ENCODE data around the gene DIMT1.

Gene DIMT1

GRCh38 chr5:62403411-62404250 lies at the start of gene DIMT1:
DIMT1 (minus strand) TSS chr5:62403905; CDS start chr5:62403772, 133 bp downstream.
- peak; percentile 96 for DNase-seq (ENCODE audit: low read depth)

GRCh38 chr5:62450259-62450658 lies 46.6 kb upstream of the DIMT1 start:
- no peak for DNase-seq (ENCODE audit: low read depth)

GRCh38 chr5:62448528-62448927 lies 44.8 kb upstream of the DIMT1 start:
- DNase-seq (ENCODE audit: low read depth) = no peak

GRCh38 chr5:62432621-62433064 lies 28.9 kb upstream of the DIMT1 start:
- DNase-seq (ENCODE audit: low read depth) = peak; percentile 3

- DNase-seq (ENCODE audit: low read depth) = peak; percentile 0
Observed at GRCh38 chr5:62431735-62432620, 28.3 kb upstream of the DIMT1 start.

- no peak for DNase-seq (ENCODE audit: low read depth)
Observed at GRCh38 chr5:62424763-62425162, 21.1 kb upstream of the DIMT1 start.

- DNase-seq (ENCODE audit: low read depth) = no peak
Observed at GRCh38 chr5:62421414-62421813, 17.7 kb upstream of the DIMT1 start.

- DNase-seq (ENCODE audit: low read depth) = no peak
Observed at GRCh38 chr5:62419609-62420008, 15.9 kb upstream of the DIMT1 start.

- DNase-seq (ENCODE audit: low read depth) = no peak
Observed at GRCh38 chr5:62418462-62419076, 14.9 kb upstream of the DIMT1 start.

- no peak for DNase-seq (ENCODE audit: low read depth)
Observed at GRCh38 chr5:62413711-62414110, 10.0 kb upstream of the DIMT1 start.

- DNase-seq (ENCODE audit: low read depth) = peak; percentile 98
Observed at GRCh38 chr5:62412549-62413329, 9.0 kb upstream of the DIMT1 start, which contains the start of gene IPO11. IPO11 (plus strand) TSS chr5:62412763; CDS start chr5:62437280, 24,517 bp downstream.

- DNase-seq (ENCODE audit: low read depth) = no peak
Observed at GRCh38 chr5:62395210-62395950, 8.3 kb downstream of the DIMT1 start.

GRCh38 chr5:62386824-62387223 lies 16.9 kb downstream of the DIMT1 start:
- no peak for DNase-seq (ENCODE audit: low read depth)

- no peak for DNase-seq (ENCODE audit: low read depth)
Observed at GRCh38 chr5:62385816-62386400, 17.8 kb downstream of the DIMT1 start.

GRCh38 chr5:62385131-62385530 lies 18.6 kb downstream of the DIMT1 start:
- no peak for DNase-seq (ENCODE audit: low read depth)

- no peak for DNase-seq (ENCODE audit: low read depth)
Observed at GRCh38 chr5:62376064-62376463, 27.6 kb downstream of the DIMT1 start.

GRCh38 chr5:62375627-62376026 lies 28.1 kb downstream of the DIMT1 start:
- DNase-seq (ENCODE audit: low read depth) = no peak

- no peak for DNase-seq (ENCODE audit: low read depth)
Observed at GRCh38 chr5:62374090-62374489, 29.6 kb downstream of the DIMT1 start.

- DNase-seq (ENCODE audit: low read depth) = no peak
Observed at GRCh38 chr5:62373382-62373781, 30.3 kb downstream of the DIMT1 start.

GRCh38 chr5:62372600-62372999 lies 31.1 kb downstream of the DIMT1 start:
- DNase-seq (ENCODE audit: low read depth) = no peak

Measured in GM04504 (cell line).